NCI-H2227 treated with DMSO at 0.1 percent for 48 hours (cell line): Measurements from ENCODE around the gene TGFA.
"Not testable (repeated sequence)": the region's sequence is repeated elsewhere in the genome, so short reads cannot be mapped to it uniquely, and the experiment has no call there.

Experiments used
- DNase-seq: peaks from one replicate; lab custom pipeline; 2025; lab: John Stamatoyannopoulos, UW

Gene TGFA

GRCh38 chr2:70498054-70498453 is 55.6 kb downstream of the TGFA start:
- DNase-seq = no peak

GRCh38 chr2:70496819-70497218 is 56.8 kb downstream of the TGFA start:
- no peak for DNase-seq

GRCh38 chr2:70494293-70494886 is 59.2 kb downstream of the TGFA start:
- DNase-seq = no peak

- no peak for DNase-seq
These were observed 63.2 kb downstream of the TGFA start for GRCh38 chr2:70490381-70490780.

GRCh38 chr2:70489165-70489564 is 64.5 kb downstream of the TGFA start:
- DNase-seq = no peak

GRCh38 chr2:70484086-70484485 is 69.5 kb downstream of the TGFA start:
- DNase-seq = no peak

- no peak for DNase-seq
These were observed 71.2 kb downstream of the TGFA start for GRCh38 chr2:70482401-70482800.

- DNase-seq = no peak
These were observed 73.2 kb downstream of the TGFA start for GRCh38 chr2:70480468-70480867.

- DNase-seq = no peak
These were observed 73.8 kb downstream of the TGFA start for GRCh38 chr2:70479816-70480215.

- DNase-seq = no peak
These were observed 76.2 kb downstream of the TGFA start for GRCh38 chr2:70477441-70477844.

- no peak for DNase-seq
These were observed 78.4 kb downstream of the TGFA start for GRCh38 chr2:70475266-70475665.

GRCh38 chr2:70474256-70474848 is 79.3 kb downstream of the TGFA start:
- no peak for DNase-seq

GRCh38 chr2:70473101-70473722 is 80.4 kb downstream of the TGFA start:
- no peak for DNase-seq

GRCh38 chr2:70472221-70472890 is 81.3 kb downstream of the TGFA start:
- DNase-seq = no peak

GRCh38 chr2:70471129-70471528 is 82.5 kb downstream of the TGFA start:
- no peak for DNase-seq

GRCh38 chr2:70469961-70470360 is 83.7 kb downstream of the TGFA start:
- DNase-seq = no peak

- no peak for DNase-seq
These were observed 84.2 kb downstream of the TGFA start for GRCh38 chr2:70469435-70469834.

GRCh38 chr2:70468878-70469277 is 84.7 kb downstream of the TGFA start:
- DNase-seq = no peak

- DNase-seq = no peak
These were observed 85.5 kb downstream of the TGFA start for GRCh38 chr2:70467831-70468779.

GRCh38 chr2:70467237-70467636 is 86.4 kb downstream of the TGFA start:
- no peak for DNase-seq

GRCh38 chr2:70466647-70467046 is 87.0 kb downstream of the TGFA start:
- DNase-seq = not testable (repeated sequence)

- DNase-seq = no peak
These were observed 89.6 kb downstream of the TGFA start for GRCh38 chr2:70463997-70464396.
